GM21447 (cell line): ENCODE data around the gene USP17L28.
"Not testable (repeated sequence)": the region's sequence is repeated elsewhere in the genome, so short reads cannot be mapped to it uniquely, and the experiment has no call there.

Experiments used
- ATAC-seq: cut with Tn5 transposase; IDR thresholded peaks from one replicate; pipeline ENCODE4 v1.9.1; 2021; ENCODE audit not compliant: unreplicated experiment

USP17L28 gene, protein sequence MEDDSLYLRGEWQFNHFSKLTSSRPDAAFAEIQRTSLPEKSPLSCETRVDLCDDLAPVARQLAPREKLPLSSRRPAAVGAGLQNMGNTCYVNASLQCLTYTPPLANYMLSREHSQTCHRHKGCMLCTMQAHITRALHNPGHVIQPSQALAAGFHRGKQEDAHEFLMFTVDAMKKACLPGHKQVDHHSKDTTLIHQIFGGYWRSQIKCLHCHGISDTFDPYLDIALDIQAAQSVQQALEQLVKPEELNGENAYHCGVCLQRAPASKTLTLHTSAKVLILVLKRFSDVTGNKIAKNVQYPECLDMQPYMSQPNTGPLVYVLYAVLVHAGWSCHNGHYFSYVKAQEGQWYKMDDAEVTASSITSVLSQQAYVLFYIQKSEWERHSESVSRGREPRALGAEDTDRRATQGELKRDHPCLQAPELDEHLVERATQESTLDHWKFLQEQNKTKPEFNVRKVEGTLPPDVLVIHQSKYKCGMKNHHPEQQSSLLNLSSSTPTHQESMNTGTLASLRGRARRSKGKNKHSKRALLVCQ

DNA sequence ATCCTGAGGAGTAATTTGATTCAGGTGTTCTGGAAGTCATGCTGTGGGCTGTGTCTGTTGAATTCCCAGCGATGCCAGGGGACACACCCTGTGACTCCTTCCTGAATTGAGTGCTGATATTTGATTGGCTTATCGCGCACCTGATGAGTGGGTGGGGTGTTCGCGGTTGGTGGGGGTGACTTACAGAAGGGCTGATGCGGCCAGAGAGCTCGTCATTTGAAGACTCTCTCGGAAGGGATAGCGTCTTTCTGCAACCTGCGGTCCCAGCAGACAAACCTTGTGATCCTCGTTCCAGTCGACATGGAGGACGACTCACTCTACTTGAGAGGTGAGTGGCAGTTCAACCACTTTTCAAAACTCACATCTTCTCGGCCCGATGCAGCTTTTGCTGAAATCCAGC, at the start of gene USP17L28:
Gene USP17L28 (plus strand): TSS at position 301 of the 400 bp plus-strand sequence. CDS start 0 bp downstream, at position 301.
- not testable (repeated sequence) for ATAC-seq

GRCh38 chr4:9324191-9324590, 24.5 kb upstream of the USP17L28 start:
- not testable (repeated sequence) for ATAC-seq

GRCh38 chr4:9324865-9325264, 23.8 kb upstream of the USP17L28 start, which contains the start of gene USP17L24:
USP17L24 (plus strand) TSS chr4:9325165; CDS start chr4:9325165, 0 bp downstream.
- not testable (repeated sequence) for ATAC-seq

- ATAC-seq = not testable (repeated sequence)
Observed at GRCh38 chr4:9329611-9330010, 19.1 kb upstream of the USP17L28 start, which contains the start of gene USP17L25. USP17L25 (plus strand) TSS chr4:9329911; CDS start chr4:9329911, 0 bp downstream.

DNA sequence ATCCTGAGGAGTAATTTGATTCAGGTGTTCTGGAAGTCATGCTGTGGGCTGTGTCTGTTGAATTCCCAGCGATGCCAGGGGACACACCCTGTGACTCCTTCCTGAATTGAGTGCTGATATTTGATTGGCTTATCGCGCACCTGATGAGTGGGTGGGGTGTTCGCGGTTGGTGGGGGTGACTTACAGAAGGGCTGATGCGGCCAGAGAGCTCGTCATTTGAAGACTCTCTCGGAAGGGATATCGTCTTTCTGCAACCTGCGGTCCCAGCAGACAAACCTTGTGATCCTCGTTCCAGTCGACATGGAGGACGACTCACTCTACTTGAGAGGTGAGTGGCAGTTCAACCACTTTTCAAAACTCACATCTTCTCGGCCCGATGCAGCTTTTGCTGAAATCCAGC, 14.3 kb upstream of the USP17L28 start, which contains the start of gene USP17L26:
Gene USP17L26 (plus strand): TSS at position 301 of the 400 bp plus-strand sequence. CDS start 0 bp downstream, at position 301.
- not testable (repeated sequence) for ATAC-seq

DNA sequence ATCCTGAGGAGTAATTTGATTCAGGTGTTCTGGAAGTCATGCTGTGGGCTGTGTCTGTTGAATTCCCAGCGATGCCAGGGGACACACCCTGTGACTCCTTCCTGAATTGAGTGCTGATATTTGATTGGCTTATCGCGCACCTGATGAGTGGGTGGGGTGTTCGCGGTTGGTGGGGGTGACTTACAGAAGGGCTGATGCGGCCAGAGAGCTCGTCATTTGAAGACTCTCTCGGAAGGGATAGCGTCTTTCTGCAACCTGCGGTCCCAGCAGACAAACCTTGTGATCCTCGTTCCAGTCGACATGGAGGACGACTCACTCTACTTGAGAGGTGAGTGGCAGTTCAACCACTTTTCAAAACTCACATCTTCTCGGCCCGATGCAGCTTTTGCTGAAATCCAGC, 9.6 kb upstream of the USP17L28 start, which contains the start of gene USP17L5:
Gene USP17L5 (plus strand): TSS at position 301 of the 400 bp plus-strand sequence. CDS start 0 bp downstream, at position 301.
- ATAC-seq = not testable (repeated sequence)

DNA sequence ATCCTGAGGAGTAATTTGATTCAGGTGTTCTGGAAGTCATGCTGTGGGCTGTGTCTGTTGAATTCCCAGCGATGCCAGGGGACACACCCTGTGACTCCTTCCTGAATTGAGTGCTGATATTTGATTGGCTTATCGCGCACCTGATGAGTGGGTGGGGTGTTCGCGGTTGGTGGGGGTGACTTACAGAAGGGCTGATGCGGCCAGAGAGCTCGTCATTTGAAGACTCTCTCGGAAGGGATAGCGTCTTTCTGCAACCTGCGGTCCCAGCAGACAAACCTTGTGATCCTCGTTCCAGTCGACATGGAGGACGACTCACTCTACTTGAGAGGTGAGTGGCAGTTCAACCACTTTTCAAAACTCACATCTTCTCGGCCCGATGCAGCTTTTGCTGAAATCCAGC, 4.8 kb upstream of the USP17L28 start, which contains the start of gene USP17L27:
Gene USP17L27 (plus strand): TSS at position 301 of the 400 bp plus-strand sequence. CDS start 0 bp downstream, at position 301.
- not testable (repeated sequence) for ATAC-seq

- ATAC-seq = not testable (repeated sequence)
Observed at GRCh38 chr4:9350866-9351265, 2.2 kb downstream of the USP17L28 start.

DNA sequence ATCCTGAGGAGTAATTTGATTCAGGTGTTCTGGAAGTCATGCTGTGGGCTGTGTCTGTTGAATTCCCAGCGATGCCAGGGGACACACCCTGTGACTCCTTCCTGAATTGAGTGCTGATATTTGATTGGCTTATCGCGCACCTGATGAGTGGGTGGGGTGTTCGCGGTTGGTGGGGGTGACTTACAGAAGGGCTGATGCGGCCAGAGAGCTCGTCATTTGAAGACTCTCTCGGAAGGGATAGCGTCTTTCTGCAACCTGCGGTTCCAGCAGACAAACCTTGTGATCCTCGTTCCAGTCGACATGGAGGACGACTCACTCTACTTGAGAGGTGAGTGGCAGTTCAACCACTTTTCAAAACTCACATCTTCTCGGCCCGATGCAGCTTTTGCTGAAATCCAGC, 4.6 kb downstream of the USP17L28 start, which contains the start of gene USP17L29:
Gene USP17L29 (plus strand): TSS at position 301 of the 400 bp plus-strand sequence. CDS start 0 bp downstream, at position 301.
- not testable (repeated sequence) for ATAC-seq

DNA sequence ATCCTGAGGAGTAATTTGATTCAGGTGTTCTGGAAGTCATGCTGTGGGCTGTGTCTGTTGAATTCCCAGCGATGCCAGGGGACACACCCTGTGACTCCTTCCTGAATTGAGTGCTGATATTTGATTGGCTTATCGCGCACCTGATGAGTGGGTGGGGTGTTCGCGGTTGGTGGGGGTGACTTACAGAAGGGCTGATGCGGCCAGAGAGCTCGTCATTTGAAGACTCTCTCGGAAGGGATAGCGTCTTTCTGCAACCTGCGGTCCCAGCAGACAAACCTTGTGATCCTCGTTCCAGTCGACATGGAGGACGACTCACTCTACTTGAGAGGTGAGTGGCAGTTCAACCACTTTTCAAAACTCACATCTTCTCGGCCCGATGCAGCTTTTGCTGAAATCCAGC, 14.1 kb downstream of the USP17L28 start, which contains the start of gene USP17L30:
Gene USP17L30 (plus strand): TSS at position 301 of the 400 bp plus-strand sequence. CDS start 0 bp downstream, at position 301.
- not testable (repeated sequence) for ATAC-seq

- ATAC-seq = not testable (repeated sequence)
Observed at GRCh38 chr4:9379881-9380280, 31.2 kb downstream of the USP17L28 start.

GRCh38 chr4:9381012-9381534, 32.4 kb downstream of the USP17L28 start:
- not testable (repeated sequence) for ATAC-seq

GRCh38 chr4:9384126-9384525, 35.4 kb downstream of the USP17L28 start:
- no peak for ATAC-seq

DNA sequence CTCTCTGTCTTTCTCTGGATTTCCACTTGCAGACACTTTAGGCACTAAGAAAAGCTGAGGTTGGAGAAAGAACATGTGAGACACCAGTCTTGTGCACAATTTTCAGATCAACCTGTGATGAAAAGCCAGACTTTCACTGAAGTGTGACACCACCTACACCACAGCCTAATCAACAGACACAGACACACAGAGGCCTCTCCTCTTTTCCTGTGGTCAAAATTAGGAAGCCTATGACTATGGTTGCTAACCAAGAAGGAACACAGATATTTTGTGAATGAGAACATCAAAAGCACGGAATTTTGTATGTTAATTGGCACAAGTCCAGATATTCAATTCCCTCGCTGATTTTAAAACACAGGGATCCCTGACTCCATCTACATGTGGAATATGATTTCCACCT, 40.3 kb downstream of the USP17L28 start:
- ATAC-seq = not testable (repeated sequence)
